Glomerular endothelial cell (primary cell): ENCODE measurements around the gene EMC10. TPM values are rescaled to one million over a fixed set of nuclear protein-coding genes. Genes with fewer than 3 reads are reported as not detected.

Source experiments
- DNase-seq: peaks from one replicate; pipeline ENCODE4 v3.0.0-alpha.2; 2011; ENCODE audit warnings: low read depth, low spot score; ENCODE audit errors: extremely low read depth
- total RNA-seq: library from RNA; depleted of rRNA; stranded (reverse); fragments of >200 nt; gene quantifications from 2 replicates; pipeline ENCODE4 v1.2.3, GENCODE V29; 2015

EMC10 gene
- total RNA-seq, 1 donor from 2014 or later: 120 TPM

DNA sequence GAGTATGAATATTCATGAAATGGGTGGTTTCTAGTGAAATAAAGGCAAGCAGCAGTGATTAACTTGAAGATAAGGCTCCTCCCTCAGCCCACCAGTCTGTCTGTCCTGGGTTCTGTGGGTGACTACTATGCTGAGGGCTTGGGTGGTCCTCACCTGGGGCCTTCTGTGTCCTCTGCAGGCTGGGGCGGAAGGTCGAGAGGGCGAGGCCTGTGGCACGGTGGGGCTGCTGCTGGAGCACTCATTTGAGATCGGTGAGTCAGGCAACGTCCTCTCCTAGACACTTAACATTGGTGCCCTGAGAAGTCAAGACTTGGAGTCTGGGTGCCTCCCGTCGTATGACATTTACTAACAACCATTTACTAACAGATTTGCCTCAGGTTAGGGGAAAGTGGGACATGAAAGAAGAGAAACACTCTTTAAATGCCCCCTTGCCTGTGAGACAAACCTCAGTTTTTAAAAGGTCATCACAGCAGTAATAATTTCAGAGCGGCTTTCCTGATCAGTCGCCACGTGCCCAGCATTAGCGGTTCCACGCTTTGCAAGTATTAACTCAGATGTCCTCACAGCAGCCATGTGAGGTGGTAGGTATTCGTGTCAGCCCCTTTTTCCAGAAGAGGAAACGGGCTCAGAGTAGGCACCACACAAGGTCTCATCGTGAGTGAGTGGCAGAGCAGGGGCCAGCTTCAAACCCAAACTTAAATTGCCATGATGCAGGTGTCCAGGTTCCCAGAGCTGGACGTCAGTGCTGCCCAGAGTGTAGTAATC, 1.6 kb downstream of the EMC10 start:
- no peak for DNase-seq

DNA sequence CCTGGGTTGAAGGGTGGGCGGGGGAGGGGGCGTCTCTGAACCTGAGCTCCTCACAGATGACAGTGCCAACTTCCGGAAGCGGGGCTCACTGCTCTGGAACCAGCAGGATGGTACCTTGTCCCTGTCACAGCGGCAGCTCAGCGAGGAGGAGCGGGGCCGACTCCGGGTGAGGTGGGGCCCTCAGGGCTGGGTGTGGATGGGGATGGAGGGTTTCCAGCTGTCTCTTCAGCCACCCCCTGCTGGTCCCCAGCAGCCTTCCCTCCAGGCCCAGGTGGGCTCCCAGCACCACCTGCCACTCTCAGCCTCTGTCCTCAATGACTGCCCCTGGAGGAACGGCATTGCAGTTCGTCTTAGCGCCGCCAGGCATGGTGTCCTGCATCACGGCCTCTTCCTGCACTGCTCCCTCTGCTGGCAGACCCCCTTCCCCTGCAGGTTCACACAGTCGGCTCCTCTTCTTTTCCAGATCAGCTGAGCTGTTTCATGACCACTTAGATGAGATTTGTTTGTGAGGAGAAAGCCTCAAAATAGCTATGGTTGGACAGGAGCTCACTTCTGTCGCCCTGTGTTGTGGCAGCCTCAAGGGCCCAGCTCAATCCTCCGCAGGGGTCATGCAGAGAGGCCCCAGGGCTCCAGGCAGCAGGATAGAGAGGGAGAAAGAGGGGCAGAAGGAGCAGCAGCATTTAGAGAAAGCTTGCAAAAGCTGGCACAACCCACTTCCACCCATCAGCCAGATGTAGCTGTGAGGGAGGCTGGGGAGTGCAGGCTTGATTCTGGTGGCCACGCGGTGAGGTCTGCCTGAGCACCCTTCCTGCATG, 2.8 kb downstream of the EMC10 start:
- DNase-seq: no peak

DNA sequence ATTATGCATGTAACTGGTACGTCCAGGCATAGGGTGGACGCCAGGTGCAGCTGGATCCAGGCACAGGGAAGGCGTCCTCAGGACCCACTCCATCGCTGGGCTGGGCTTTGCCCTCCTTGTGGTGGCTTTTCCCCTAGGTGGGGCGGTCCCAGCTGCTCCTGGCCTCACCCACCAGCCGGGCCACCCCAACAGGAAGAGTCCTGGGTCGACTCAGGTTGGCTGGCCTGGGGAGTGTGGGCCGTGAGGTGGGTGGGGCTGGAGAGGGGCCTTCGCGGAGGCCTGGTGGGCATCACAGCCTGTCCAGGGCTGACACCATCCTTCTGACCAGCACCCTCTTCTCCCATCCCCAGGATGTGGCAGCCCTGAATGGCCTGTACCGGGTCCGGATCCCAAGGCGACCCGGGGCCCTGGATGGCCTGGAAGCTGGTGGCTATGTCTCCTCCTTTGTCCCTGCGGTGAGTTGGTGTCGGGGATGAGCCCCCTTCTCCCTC, 3.5 kb downstream of the EMC10 start:
- no peak for DNase-seq

DNA sequence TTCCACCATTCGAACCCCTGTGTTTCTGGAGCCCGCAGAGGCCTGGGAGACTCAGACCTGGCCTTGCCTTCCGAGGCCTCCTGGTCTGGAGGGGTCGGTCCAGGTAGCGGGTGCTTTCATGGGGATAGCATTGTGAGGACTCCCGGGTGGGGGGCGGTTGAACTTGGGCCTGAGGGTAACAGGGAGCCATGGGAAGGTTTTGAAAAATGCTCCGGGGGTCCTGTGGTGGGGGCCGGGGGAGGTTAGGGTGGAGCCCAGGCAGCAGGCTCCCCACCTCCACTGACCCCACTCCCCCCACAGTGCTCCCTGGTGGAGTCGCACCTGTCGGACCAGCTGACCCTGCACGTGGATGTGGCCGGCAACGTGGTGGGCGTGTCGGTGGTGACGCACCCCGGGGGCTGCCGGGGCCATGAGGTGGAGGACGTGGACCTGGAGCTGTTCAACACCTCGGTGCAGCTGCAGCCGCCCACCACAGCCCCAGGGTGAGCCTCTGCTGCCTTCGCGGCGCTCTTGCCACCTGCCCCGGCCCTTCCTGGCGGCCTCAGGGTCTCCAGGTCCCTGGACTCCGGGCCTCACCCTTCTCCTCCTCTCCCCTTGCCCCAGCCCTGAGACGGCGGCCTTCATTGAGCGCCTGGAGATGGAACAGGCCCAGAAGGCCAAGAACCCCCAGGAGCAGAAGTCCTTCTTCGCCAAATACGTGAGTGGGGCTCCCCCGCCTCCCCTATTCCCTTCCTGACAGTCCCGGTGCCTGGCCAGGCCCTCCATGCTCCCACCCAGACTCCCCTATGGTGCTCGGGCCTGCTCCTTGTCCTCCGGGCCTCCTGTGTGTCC, 4.2 kb downstream of the EMC10 start:
- DNase-seq: no peak

DNA sequence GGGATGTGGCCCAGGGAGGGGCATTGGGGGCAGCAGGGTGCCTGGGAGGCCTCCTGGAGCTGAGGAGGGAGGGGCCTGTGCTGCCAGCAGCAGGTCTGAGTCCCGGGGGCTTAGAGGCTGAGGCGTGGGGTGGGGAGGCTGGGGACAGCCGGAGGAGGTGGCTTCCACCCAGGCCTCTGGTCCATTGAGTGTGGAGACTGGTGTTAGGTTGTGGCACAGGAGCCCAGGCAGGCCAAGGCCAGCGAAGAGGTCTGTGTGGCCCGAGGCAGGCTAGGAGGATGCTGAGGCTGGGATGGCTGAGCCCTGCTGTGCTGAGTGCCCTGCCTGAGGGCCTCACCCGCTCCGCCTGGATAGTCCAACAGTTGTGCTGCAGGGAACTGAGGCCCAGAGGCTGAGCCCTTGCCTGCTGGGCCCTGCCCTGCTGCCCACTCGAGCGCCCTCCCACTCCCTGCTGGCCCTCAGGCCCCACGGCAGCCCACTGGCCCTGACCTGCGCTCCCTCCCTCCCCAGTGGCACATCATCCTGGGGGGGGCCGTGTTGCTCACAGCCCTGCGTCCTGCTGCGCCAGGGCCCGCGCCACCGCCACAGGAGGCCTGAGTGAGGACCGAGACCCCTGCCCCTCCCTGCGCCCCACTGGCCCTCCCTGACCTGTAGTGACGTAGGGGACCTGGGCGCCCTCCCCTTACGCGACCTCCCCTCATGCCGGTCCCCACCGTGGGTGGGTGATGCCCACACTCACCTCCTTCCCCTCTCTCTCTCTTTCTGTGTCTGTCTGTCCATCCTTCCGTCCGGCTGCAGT, 5.2 kb downstream of the EMC10 start:
- no peak for DNase-seq

DNA sequence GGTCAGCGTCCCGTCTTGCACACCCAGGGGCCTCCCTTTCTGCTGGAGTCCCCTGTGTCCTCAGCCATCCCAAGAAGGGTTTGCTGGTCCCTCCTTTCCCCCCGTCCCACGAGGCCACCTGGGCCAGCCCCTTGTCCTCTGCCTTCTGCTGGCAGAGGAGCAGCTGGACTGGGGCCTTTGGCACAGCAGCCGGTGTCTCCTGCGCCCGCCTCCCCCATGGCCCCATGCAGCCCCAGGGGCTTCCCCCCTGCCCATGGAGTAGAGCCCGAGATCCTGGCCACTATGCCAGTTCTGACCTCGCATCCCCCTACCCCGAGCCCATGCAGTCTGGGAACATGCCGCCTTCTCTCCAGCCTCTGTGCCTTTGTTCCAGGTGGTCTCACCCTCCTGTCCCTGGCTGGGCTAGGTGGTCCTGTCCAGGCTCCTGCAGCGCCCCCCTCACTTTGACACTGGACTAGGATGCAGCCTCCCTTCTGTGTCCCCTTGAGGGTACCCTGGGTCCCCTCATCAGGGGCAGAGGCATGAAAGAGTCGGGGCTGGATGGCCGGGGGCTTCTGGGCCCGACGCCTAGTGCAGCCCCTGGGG, 6.1 kb downstream of the EMC10 start:
- no peak for DNase-seq

DNA sequence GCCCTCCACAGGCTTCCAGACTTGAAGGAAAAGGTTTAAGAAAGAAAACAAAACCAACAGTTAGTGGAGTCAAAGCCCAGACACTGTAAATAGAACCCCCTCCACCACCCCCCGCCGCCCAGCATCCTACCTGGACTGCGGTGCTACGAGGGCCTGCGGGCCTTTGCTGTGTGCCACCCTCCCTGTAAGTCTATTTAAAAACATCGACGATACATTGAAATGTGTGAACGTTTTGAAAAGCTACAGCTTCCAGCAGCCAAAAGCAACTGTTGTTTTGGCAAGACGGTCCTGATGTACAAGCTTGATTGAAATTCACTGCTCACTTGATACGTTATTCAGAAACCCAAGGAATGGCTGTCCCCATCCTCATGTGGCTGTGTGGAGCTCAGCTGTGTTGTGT, 6.6 kb downstream of the EMC10 start:
- DNase-seq: no peak

DNA sequence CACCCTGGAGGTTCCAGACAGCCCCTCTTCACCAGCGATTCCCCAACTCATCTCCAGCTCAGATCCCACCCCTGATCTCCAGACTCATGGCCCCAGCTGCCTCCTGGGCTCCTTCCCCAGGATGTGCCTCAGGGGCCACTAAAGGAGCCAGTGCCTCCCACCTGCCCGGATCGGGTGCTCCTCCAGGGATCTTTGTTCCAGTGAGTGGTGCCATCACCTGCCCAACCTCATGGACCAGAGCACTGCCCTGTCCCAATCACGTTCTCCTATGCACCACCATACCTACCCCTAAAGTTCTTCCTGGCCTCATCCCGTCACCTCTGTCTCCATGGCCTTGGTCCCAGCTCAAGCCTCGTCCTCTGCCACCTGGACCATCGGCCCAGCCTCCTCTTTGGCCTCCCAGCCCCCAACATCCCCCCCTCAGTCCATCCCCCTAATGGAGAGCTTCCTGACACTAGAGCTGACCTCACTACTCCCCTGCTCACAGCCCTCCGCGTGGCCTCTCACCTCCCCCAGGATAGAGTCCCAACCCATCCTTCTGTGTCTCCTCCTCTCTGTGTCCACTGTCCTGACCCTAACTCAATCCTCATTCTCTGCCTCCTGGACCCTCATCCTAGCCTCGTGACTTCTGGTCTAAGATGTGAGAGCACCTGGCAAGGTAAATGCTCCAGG, 9.1 kb downstream of the EMC10 start:
- DNase-seq: no peak

DNA sequence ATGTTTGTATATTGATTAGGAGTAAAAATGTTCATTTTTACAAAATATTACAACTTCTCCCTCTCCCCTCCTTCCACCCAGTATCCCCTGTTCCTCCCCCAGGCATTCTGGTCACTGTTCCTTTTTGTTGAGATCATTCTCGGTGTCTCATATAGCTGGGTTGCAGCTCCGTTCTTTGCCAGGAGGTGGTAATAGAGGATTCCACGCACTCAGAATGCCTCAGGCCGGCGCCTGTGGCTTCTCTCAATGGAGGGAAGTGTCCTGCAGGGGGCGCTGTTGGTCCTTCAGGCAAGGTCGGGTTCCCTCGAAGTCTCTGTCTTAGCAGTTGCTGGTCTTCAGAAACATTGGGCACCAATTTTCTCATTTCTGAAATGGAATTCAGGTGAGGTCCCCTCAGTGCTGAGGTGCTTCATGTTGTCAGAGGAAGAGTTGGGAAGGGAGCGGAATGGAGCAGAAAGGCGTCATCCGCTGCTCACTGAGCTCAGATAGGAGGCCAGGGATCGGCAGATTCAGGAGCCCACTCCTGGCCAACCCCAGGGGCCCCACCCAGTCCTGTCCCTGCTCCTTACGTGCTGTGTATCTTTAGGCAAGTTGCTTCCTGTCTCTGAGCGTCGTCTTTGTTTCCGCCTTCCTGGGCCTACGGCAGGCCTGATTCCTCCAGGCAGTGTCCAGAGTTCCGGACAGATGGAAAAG, 10.7 kb downstream of the EMC10 start:
- DNase-seq: no peak

DNA sequence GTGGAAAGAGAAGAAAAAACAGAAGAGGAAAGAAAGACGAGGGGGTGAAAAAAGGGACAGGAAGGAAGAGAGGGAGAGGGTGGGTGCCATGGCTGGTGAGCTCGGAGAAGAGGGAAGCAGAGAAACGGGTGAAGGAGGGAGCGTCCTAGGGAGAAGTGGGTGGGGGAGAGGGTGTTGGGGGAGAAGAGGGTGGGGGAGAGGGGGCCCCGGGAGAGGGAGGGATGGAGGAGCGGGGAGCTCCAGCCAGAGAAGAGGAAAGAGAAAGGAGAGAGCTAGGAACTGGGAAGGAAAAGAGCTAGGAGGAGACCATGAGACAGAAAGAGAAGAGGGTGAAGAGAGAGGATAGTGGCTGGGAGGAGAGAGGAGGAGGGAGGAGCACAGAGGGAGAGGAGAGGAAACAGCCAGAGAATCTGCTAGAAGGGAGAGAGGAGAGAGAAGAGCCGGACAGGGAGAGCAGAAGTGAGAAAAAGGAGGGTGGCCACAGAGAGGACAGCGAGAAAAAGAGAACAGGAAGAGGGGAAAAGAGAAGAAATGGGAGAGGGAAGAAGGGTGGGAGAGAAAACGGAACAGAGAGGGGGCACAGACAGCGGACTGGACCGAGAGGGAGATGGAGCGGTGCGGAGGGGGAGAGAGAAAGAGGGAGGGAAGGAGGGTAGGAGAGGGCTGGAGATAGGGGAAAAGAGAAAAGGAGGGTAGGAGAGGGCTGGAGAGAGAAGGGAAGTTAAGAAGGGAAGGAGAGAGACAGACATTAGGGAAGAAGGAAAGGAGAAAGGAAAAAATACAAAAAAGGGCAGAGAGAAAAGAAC, 12.3 kb downstream of the EMC10 start:
- no peak for DNase-seq

DNA sequence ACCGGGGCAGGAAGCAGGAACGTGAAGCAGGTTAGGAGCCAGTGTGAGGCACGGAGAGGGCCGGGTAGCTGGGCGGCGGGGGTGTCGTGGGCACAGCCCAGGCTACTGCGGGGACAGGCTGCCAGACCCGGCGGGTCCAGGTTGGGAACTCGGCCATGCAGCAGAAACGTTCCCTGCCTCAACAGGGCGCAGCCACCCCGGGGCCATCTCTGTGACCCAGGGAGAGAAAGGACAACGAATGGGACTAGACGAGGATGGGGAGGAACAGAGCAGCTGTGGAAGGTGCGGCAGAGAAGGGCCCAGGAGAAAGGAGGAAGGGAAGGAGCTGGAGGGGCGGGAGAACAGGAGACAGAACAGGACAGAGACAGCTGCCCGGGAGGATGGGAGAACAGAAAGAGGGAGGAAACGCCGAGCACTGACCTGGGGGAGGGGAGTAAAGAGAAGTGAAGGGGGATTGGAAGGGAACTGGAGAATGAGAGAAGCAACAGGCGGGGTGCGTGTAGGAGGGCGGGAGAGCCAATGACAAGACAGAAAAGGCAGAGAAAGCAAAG, 13.2 kb downstream of the EMC10 start:
- DNase-seq: no peak

DNA sequence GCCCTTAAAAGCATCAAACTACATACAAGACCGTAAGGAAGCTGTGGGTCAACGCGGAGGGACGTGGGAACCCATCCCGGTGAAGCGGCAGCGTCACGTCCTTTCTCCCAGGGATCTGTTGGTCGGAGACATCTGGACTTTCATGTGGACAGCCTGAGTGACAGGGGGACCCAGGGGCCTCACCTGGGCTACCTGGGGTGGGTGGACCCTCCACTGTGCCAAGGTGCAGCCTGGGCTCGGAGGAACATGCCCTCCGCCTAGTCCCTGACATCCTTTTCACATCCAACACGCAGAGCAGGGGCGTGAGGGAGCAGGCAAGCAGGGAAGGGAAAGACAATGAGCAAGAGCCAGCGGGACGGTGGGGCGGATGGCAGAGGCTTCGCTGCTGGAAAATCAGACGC, 14.1 kb downstream of the EMC10 start:
- no peak for DNase-seq

DNA sequence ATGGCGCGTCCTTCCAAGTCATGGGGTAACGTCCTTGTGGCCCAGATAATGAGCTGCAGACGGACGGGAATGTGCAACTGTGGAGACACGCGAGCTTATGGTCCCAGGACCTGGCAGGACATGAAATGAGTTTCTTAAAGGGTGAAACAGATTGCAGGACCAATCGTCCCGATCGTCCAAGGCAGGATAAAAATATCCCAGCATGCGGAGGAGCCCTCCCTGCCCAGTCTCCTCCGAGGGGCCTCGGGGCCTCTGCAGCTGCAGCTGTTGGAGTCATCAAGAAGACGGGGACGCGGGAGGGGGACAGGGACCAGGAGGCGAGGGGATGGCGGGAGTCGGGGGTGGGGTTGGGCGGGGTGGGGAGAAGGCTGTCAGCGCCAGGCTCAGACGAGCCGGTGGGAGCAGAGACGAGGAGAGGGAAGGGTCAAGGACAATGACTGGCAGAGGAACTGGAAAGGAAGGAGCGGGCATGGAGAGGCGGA, 14.7 kb downstream of the EMC10 start:
- DNase-seq: no peak

DNA sequence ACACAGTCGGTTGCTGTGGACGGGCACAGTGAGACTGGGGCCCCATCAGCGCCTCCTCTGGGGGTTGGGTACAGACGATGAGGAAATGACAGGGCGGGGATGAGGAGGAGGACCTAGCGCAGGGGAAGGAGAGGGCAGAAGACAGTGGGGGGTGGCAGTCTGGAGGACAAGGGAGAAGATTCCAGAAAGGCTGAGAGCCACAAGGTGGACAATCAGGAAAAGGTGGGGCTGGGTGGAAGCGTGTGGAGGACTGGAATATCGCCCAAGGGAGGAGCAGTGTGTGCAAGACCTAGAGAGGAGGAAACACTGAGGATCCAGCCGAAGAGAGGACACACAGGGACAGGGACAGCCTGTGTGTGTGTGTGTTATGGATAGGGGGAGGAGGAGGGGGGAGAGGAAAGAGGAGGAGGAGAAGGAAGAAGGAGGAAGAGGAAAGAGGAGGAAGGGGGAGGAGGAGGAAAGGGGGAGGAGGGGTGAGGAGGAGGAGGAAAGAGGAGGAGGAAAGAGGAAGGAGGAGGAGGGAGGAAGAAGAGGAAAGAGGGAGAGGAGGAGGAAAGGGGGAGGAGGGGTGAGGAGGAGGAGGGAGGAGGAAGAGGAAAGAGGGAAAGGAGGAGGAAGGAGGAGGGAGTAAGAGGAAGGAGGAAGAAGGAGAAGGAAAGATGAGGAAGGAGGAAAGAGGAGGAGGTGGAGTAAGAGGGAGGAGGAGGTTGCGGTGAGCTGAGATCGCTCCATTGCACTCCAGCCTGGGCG, 16.2 kb downstream of the EMC10 start:
- no peak for DNase-seq

DNA sequence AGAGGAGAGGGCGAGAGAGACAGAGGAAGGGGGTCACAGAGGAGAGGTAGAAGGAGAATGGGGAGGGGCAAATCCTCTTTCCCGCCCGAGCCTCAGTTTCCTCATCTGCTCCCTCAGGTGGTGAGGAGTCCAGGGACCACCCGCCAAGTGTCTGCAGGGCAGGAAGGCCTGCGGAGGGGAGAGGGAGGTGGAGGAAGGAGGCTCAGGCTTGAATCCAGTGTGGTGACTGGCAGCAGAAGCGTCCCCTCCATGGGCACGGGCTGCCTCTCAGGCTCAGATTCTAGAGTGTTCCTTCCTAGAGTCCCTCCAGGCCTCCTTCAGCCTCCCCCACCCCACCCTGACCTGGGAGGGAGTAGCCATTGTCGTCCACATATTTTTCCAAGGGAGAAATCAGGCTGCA, 16.9 kb downstream of the EMC10 start:
- no peak for DNase-seq

DNA sequence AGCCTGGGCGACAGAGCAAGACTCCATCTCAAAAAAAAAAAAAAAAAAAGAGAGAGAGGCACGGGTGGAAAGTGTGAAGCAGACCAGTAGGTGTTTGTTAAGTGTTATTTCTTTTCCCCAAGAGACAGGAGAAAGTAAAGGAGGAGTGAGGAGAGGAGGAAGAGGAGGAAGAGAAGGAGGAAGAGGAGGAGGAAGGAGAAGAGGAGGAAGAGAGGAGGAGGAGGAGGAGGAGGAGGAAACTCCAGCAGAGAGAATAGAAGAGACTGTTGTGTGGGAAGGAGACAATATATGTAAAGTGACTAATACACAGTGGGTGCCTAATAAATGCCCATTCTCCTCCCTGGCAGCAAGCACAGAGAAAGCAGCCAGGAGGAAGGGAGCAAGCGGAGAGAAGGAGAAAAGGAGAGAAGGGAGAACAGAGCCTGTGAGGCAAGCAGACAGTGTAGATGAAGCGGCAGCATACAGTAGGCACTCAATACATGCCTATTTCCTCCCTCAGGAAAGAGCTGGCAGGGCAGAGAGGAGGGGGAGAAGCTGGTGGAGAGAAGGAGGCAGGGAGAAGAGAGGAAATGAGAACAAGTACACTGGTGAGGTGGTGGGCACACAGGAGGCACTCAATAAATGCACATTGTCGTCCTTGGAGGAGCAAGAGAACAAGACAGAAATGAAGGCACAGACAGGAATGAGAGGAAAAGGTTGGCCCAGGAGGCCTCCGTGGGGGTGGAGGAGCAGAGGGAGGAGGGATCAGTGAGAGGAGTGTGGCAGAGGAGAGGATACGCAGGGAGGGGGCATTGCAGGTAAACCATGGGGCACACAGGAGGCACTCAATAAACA, 18.1 kb downstream of the EMC10 start:
- no peak for DNase-seq
